ENCODE measurements around the gene CNTN4.

- TF ChIP-seq CTCF (IDR thresholded peaks at IDR 0.05; ENCODE audit: low read length), result no peak
- TF ChIP-seq EZH2 (IDR thresholded peaks at IDR 0.05; ENCODE audit: borderline replicate concordance, low read length), result no peak
Observed at GRCh38 chr3:2172561-2173171, 74.0 kb downstream of the CNTN4 start.
